CD4-positive, alpha-beta T cell treated with Interleukin-4 for 4 hours (primary cell): ENCODE data around the gene FIBIN.
"Not testable (repeated sequence)": the region's sequence is repeated elsewhere in the genome, so short reads cannot be mapped to it uniquely, and the experiment has no call there.

ENCODE experiments used
- DNase-seq: peaks from one replicate; pipeline ENCODE4 v3.0.0-alpha.2; 2020

Gene FIBIN

DNA sequence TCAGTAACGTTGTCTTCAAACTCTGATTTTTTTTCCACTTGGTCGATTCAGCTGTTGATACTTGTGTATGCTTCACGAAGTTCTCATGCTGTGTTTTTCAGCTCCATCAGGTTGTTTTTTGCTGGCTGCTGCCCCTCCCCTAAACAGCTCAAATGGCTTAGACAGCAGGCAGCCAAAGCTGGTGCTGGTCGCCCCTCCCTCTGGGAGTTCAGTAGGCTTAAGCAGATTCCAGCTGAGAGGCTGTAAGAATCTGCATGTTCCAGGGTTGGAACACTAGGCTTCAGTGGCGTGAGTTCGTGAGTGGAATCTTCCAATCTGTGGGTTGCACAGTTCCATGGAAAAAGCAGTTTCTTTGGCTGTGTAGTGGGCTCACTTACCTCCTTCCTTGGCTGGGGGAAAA is 10.3 kb upstream of the FIBIN start:
- no peak for DNase-seq

DNA sequence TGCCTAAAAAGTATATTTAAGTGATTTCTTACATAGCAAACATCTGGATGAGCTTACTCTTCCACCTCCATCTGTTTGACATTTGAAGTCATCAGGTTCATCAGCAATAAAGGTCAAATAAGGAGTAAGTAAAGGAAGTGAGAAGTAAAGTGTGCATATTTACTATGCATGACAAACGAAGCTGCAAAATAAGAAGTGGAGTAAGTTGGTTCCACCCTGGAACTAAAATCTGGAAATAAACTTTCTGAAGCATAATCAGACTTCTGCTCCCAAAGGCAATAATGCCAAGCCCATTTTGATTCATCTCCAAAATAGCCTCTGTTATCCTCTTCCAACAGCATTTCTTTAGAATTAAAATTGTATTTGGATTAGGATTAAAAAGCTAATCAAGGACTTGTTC is 8.4 kb upstream of the FIBIN start:
- DNase-seq = no peak

DNA sequence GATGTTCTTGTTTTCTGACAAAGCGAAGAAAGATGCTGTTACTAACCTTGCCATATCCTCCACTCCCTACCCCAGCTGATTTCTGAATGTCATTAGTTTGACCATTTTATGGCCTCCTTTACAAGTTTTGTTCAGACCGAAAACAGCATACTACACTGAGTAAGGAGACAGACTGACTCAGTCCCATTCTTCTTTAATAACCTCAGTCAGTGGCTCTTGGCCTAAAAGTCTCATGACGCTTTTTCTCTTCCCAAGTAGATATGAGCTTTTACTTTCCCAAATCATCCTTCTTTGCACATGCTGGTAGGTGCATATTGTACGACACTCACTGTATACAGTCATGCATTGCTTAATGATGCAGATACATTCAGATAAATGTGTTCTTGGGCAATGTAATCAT is 8.0 kb upstream of the FIBIN start:
- no peak for DNase-seq

DNA sequence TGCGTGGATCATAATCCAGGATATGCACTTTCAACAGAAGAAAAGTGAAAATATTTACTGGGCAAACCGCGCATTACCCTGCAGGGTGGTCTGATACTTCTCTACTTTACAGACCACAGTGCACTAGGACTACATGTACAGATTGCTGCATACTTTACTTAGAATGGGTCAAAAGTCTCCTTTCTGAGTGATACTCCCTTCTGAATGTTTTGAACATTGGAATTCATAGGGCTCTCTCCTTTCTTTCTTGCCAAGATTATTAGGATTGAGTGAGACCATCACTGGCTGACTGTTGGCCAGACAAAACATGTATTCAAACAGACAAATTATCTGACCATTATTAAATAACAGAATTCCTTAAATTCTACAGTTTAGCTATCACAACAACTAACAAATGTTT is 6.6 kb upstream of the FIBIN start:
- DNase-seq = no peak

DNA sequence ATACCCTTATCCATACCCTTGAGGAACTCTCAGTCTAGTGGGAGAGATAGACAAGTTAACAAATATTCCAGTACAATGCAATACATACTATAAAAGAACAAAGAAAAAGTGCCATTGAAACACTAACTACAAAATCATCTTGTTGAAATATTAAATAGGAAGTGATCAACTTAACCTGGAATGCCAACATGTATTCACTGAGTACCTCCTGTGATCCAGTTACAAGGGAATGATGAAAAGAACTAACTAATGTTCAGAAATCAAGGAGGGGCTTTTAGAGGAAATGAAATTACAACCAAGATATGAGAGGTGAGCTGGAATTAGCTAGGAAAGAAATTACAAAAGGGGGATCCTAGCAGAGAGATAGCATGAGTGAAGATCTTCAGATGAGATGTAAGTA is 6.2 kb upstream of the FIBIN start:
- DNase-seq = no peak

- no peak for DNase-seq
Measured at GRCh38 chr11:26992031-26992541, 1.8 kb upstream of the FIBIN start.

DNA sequence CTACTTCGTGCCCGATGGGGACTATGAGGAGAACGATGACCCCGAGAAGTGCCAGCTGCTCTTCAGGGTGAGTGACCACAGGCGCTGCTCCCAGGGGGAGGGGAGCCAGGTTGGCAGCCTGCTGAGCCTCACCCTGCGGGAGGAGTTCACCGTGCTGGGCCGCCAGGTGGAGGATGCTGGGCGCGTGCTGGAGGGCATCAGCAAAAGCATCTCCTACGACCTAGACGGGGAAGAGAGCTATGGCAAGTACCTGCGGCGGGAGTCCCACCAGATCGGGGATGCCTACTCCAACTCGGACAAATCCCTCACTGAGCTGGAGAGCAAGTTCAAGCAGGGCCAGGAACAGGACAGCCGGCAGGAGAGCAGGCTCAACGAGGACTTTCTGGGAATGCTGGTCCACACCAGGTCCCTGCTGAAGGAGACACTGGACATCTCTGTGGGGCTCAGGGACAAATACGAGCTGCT is 751 bp downstream of the FIBIN start:
- no peak for DNase-seq

GRCh38 chr11:26995701-26996460 is 2.0 kb downstream of the FIBIN start:
- DNase-seq = no peak

DNA sequence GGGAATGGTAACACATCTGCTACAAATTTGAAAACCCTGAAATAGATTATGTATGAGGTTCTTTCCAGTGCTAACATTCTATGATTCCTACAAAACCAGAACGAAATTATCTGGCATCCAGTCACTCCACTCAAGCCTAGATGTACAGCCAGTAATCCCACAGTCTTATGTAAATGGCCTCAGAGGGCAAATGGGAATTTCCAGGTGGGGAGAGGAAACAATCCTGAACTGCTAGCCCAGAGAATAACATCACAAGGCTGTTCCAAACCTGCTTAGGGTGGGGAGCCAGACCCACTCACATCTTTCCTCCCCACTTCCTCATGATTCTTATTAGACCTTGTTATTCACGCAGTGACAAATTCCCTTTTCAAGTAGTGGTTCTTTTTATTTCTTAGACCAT is 3.5 kb downstream of the FIBIN start:
- DNase-seq = no peak

DNA sequence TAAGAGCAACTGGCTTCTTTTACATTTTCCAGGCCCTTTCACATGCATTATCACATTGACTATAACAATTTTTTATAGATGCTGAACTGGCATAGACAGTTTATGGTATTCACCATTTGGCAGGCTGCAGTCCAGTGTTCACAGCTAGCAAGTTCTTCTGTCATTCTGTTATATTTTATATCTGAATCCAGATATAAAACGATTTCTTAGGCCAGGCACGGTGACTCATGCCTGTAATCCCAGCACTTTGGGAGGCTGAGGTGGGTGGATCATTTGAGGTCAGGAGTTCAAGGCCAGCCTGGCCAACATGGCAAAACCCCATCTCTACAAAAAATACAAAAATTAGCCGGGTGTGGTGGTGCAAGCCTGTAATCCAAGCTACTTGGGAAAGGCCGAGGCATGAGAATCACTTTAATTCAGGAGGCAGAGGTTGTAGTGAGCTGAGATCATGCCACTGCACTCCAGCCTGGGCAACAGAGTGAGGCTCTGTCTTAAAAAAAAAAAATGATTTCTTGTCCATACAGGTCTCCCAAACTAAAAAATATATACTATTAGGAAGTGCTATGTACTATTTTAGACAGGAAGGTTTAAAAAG is 7.3 kb downstream of the FIBIN start:
- not testable (repeated sequence) for DNase-seq

DNA sequence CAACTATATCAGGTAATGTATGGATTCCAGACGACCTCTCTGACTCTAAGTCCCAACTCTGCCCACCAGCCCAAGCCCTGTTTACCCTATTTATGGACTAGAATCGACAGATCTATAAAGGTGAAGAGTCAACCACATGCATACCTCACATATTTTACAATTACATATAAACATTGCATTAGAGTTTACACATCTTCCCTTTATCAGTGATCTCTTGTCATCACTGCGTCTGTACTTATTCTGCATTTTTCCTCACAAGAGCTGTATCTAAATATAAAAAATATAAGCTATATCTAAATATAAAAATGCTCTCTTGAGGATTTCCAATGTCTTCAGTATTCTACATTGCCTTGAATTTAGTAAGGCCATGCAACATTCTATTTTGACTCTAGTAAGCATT is 8.5 kb downstream of the FIBIN start:
- DNase-seq = no peak

DNA sequence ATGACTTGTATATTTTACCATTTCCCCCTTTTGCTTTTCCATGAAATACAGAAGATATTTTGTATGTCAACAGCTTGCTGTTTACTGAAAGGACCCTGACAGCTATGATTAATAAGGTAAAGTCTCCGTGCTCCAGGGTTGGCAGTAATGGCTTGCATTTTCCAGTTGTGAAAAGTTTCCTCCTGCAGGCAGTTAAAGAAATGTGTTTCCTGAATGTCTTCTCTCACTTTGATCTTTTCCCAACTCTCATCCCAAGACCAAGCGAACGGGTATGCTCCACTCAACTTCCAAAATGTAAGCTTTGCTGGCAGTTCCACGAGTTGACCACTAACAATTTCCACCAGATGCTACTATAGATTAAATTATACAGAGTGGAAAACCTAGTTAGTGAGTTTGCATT is 8.9 kb downstream of the FIBIN start:
- no peak for DNase-seq

DNA sequence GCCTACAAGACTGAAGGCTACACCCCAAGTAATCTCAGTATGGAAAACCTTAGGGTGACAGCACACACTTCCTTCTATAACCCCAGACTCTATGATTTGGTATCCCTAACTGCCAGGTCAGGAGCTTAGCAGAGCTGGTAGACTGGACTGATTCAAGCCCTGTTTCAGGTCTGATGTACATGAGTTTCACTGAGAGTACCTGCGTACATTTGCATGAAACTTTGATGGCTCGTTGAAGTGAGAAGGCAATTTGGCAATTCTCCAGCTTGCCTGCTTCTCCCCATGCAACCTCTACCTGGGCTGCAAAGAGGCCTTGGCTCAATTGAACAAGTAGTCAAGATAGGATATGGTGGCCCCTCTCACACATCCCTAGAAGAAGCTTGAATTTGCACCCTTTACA is 10.2 kb downstream of the FIBIN start:
- no peak for DNase-seq

DNA sequence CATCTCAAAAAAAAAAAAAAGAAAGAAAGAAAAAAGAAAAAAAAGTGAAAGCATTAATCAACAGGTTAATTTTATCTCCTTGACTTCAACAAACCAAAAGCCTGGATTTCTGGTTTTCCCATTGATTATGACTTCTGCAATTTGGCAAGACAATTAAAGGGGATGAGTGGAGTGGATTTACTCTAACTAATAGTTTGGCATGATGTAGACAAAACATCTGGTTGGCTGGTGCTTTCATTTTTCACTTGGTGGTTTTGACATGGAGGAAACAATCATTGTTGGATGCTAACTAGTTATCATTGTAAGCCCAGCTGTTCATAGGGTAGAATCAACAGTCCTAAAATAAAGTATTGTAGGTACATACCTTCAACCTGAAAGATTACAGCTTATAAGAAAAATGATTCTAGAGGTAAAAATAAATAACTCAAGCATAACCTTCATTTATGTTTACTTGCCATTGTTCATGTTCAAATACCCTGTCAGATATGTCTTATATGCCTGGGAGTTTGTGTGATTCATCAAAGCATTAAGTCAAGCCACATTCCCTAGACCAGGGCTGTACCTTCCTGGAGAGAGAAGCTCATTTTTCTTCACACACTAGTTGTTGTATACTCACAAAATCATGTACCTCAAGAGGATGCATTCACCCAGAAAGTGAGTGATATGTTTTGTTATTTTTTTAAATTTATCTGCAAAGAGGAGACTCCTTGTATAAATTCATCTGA is 15.1 kb downstream of the FIBIN start:
- no peak for DNase-seq

DNA sequence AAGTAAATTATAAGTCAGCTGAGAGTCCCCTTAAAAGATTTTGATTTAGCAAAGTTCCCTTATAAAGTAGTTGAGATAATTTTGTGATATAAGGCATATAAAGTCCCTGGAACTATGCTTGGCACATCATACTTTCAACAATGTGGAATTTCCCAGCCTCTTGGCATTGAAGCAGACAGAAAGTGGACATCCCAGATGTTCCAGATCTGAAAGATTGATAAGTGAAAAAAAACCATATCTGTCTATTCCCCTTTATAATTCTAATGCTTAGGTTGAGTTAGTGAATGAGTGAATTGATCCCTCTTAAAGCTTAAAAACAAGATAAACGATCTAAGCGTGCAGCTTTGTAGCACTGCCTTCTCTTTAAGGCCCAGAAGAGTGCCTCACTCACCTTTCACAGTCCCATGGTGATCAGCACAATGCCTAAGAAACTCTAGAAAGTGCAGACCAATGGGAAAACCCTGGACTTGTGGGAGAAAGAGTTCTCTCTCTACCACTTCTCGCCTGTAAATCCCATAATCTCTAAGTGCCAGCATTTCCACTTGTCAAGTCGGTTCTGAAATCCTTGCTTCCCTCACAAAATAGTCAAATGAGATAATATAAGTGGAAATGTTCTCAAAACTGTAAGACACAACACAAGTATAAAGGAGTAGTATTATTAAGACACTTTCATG is 17.8 kb downstream of the FIBIN start:
- DNase-seq = no peak

GRCh38 chr11:27012234-27012921 is 18.5 kb downstream of the FIBIN start:
- DNase-seq = no peak

GRCh38 chr11:27013781-27014361 is 20.0 kb downstream of the FIBIN start:
- no peak for DNase-seq

- DNase-seq = no peak
Measured at GRCh38 chr11:27018902-27019529, 25.1 kb downstream of the FIBIN start.

GRCh38 chr11:27020751-27021150 is 26.8 kb downstream of the FIBIN start:
- no peak for DNase-seq

- no peak for DNase-seq
Measured at GRCh38 chr11:27022659-27023251, 28.8 kb downstream of the FIBIN start.

DNA sequence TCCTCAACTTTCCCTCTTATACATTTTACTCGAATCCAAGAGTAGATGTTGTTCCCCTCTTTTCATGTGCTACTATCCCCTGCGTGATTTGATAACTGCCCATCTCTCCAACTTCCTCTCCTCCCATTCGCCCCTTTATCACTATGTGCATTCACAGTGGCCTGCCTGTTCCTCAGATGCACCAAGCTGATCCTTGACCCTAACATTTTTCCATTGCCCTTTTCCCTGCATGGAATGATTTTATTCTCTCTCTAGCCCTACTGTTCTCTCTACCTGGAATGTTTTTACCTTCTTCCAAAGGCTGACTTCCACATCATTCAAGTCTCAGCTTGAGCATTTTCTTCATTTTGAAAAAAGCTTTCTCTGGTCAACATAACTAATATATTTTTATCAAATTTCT is 31.0 kb downstream of the FIBIN start:
- no peak for DNase-seq
